ENCODE data around the gene SIRT5. TPM values are rescaled to one million over a fixed set of nuclear protein-coding genes. Genes with fewer than 3 reads are reported as not detected.

SIRT5 gene
- total and polyA plus RNA-seq, 2 donors (not counting 1 experiment from before 2014, with no cell fraction given): 8.1 to 16.3 TPM

DNA sequence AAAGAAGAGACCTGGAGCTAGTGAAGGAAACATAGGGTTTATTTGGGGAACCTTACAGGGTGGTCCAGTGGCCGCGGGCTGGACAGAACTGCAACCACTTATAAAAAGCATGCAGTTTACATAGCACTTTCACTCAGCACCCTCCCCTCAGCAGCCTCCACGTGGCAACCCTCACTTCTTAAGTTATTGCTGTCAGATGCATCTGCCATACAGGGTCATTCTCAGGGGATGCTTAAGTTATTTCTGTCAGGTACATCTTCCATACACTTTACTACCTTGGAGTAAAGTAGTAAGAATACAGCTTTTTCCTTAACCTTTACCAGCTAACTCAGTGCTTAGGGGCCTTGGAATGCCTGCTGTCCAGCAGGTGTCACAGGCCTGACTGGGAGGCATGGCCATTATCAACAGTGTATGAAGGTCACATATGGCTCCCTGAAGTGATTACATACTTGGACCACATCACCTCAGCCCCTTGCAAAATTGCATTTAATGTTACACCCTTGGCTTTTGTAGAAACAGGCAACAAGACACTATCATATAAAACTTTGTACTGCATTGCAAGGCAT, 38.7 kb downstream of the SIRT5 start:
- intact Hi-C loops (cut with micrococcal nuclease): loop anchor here (10.0 kb wide), 1 partner anchor 158 kb away; no protein-coding TSS in a partner anchor
- H3K27me3 ChIP-seq (replicated peaks in 1 of 4; ENCODE audit: control extremely low read depth in 1 of 4, control insufficient read depth in 3 of 4, insufficient read depth in 4 of 4, low read length in 3 of 4): no peaks in the 10 kb centered on the region
- no peak overlapping the region for H3K4me2 ChIP-seq (replicated peaks; ENCODE audit: low read depth, low read length, poor library complexity, severe bottlenecking)
- no peak for ATAC-seq (ENCODE audit: low read depth)
- TF ChIP-seq, protein P1, sequence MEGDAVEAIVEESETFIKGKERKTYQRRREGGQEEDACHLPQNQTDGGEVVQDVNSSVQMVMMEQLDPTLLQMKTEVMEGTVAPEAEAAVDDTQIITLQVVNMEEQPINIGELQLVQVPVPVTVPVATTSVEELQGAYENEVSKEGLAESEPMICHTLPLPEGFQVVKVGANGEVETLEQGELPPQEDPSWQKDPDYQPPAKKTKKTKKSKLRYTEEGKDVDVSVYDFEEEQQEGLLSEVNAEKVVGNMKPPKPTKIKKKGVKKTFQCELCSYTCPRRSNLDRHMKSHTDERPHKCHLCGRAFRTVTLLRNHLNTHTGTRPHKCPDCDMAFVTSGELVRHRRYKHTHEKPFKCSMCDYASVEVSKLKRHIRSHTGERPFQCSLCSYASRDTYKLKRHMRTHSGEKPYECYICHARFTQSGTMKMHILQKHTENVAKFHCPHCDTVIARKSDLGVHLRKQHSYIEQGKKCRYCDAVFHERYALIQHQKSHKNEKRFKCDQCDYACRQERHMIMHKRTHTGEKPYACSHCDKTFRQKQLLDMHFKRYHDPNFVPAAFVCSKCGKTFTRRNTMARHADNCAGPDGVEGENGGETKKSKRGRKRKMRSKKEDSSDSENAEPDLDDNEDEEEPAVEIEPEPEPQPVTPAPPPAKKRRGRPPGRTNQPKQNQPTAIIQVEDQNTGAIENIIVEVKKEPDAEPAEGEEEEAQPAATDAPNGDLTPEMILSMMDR (IDR thresholded peaks at IDR 0.05): no peak
- no peak for TF ChIP-seq EZH2 (IDR thresholded peaks at IDR 0.05; ENCODE audit: borderline replicate concordance, insufficient read depth, low read depth, low read length, poor library complexity, severe bottlenecking)
- H3K4me3 ChIP-seq (ENCODE audit: control extremely low read depth in 1 of 5, extremely low read depth in 1 of 5, insufficient read depth in 1 of 5, low read depth in 2 of 5, low read length in 4 of 5): no peak overlapping the region
- H3K36me3 ChIP-seq (replicated peaks in 1 of 2; ENCODE audit: control extremely low read depth in 1 of 2, control insufficient read depth in 1 of 2, extremely low read depth in 1 of 2, insufficient read depth in 2 of 2, low read length in 1 of 2): peaks cover 0 to 17% of the 10 kb centered on the region in 2 experiments
- no peak overlapping the region for H3K9ac ChIP-seq (ENCODE audit: low read length)
- CTCF ChIA-PET: interaction anchor here (0.8 to 7.2 kb wide), 3 partner anchors 38 to 86 kb away, joined by 3 to 53 read pairs (median 4); partner anchors contain the start of gene SIRT5
- no peaks in the 10 kb centered on the region for H3K9me3 ChIP-seq (ENCODE audit: control extremely low read depth in 1 of 3, control insufficient read depth in 2 of 3, insufficient read depth in 1 of 3, low read length in 2 of 3)
- H3K79me2 ChIP-seq (ENCODE audit: control insufficient read depth, insufficient read depth, low read length): peaks cover 24% of the 10 kb centered on the region
- peaks cover 16 to 22% of the 10 kb centered on the region in 2 donors for H3K4me1 ChIP-seq (ENCODE audit: control insufficient read depth in 2 of 2, insufficient read depth in 2 of 2, low read length in 2 of 2)
- WGBS (ENCODE audit: insufficient coverage): 71% methylated on average over 2 of the region's 3 CpGs
- POLR2A ChIA-PET: no interaction called here
- Mint-ChIP-seq H3K27me3 (no peaks in the 10 kb centered on the region), H3K9me3 (ENCODE audit: insufficient read depth) (no peaks in the 10 kb centered on the region), H3K4me3 (peak overlapping the region; percentile 32), H3K4me1 (peaks cover 46% of the 10 kb centered on the region), H3K27ac (peak overlapping the region; percentile 26)
- no peak overlapping the region for H3K27ac ChIP-seq (ENCODE audit: low read length in 2 of 2)
- H4K20me1 ChIP-seq (ENCODE audit: control insufficient read depth, insufficient read depth, low read length, poor library complexity, severe bottlenecking): peaks cover 25% of the 10 kb centered on the region
- peak; percentile 15 for DNase-seq
- H2AFZ ChIP-seq (ENCODE audit: insufficient read depth, low read depth, low read length, poor library complexity, severe bottlenecking): no peak overlapping the region

Measured in B cell (primary cell).